Trophoblast cell (in vitro differentiated cells and primary cell): ENCODE data around the gene MACROH2A2.

Experiments used
- DNase-seq, 2 donors: peaks; one replicate each; pipeline ENCODE4 v3.0.0-alpha.2; 2016
- H2AFZ ChIP-seq: 2 replicates; pipeline ENCODE4 v1.6.1; 2013; ENCODE audit warnings: low read length, moderate library complexity, mild to moderate bottlenecking; ENCODE audit not compliant: insufficient read depth, poor library complexity
- H2AK5ac ChIP-seq: 2 replicates; pipeline ENCODE4 v1.6.1; 2013; ENCODE audit warnings: mild to moderate bottlenecking, low read length
- H2BK120ac ChIP-seq: 2 replicates; pipeline ENCODE4 v1.6.1; 2013; ENCODE audit warnings: low read length, mild to moderate bottlenecking, moderate library complexity; ENCODE audit not compliant: insufficient read depth, poor library complexity
- H2BK12ac ChIP-seq: 2 replicates; pipeline ENCODE4 v1.6.1; 2013; ENCODE audit warnings: mild to moderate bottlenecking, low read length, moderate library complexity
- H2BK5ac ChIP-seq: 2 replicates; pipeline ENCODE4 v1.6.1; 2013; ENCODE audit warnings: low read length, low read depth, moderate library complexity, mild to moderate bottlenecking; ENCODE audit not compliant: poor library complexity
- H3K14ac ChIP-seq: 2 replicates; pipeline ENCODE4 v1.6.1; 2013; ENCODE audit warnings: mild to moderate bottlenecking, low read length
- H3K18ac ChIP-seq: 2 replicates; pipeline ENCODE4 v1.6.1; 2013; ENCODE audit warnings: mild to moderate bottlenecking, low read length
- H3K23ac ChIP-seq: 2 replicates; pipeline ENCODE4 v1.6.1; 2013; ENCODE audit warnings: low read length
- H3K27ac ChIP-seq: 2 replicates; pipeline ENCODE4 v1.5.1; 2013; ENCODE audit warnings: low read depth, mild to moderate bottlenecking, inconsistent platforms, low read length, moderate library complexity
- H3K27me3 ChIP-seq: 2 replicates; pipeline ENCODE4 v1.6.1; 2013; ENCODE audit warnings: inconsistent platforms, mild to moderate bottlenecking, low read length, moderate library complexity; ENCODE audit not compliant: insufficient read depth
- H3K36me3 ChIP-seq, 2 experiments: 1 replicate in 1 of 2; 2 replicates in 1 of 2; pipeline ENCODE4 v1.6.1; 2013; ENCODE audit warnings: low read length in 2 of 2, mild to moderate bottlenecking in 2 of 2, moderate library complexity in 1 of 2; ENCODE audit not compliant: insufficient read depth in 2 of 2, control insufficient read depth in 1 of 2
- H3K4ac ChIP-seq: 2 replicates; pipeline ENCODE4 v1.6.1; 2013; ENCODE audit warnings: low read depth, mild to moderate bottlenecking, low read length, moderate library complexity
- H3K4me1 ChIP-seq, 2 experiments: 1 replicate in 1 of 2; 2 replicates in 1 of 2; pipeline ENCODE4 v1.6.1; 2013; ENCODE audit warnings: low read length in 2 of 2, mild to moderate bottlenecking in 2 of 2, moderate library complexity in 1 of 2; ENCODE audit not compliant: insufficient read depth in 2 of 2, control insufficient read depth in 1 of 2
- H3K4me2 ChIP-seq: 2 replicates; pipeline ENCODE4 v1.6.1; 2013; ENCODE audit warnings: inconsistent platforms, mild to moderate bottlenecking, low read length, moderate library complexity
- H3K4me3 ChIP-seq: 2 replicates; pipeline ENCODE4 v1.5.1; 2013; ENCODE audit warnings: mild to moderate bottlenecking, low read depth, low read length, inconsistent platforms
- H3K79me1 ChIP-seq: one replicate; pipeline ENCODE4 v1.6.1; 2013; ENCODE audit warnings: low read length
- H3K79me2 ChIP-seq: 2 replicates; pipeline ENCODE4 v1.6.1; 2013; ENCODE audit warnings: low read length, mild to moderate bottlenecking; ENCODE audit not compliant: control insufficient read depth, insufficient read depth, poor library complexity
- H3K9ac ChIP-seq: 2 replicates; pipeline ENCODE4 v1.6.1; 2013; ENCODE audit warnings: mild to moderate bottlenecking, low read length
- H3K9me3 ChIP-seq: 2 replicates; pipeline ENCODE4 v1.6.1; 2013; ENCODE audit warnings: low read depth, mild to moderate bottlenecking, control low read depth, inconsistent platforms, low read length; ENCODE audit not compliant: insufficient read depth
- H4K12ac ChIP-seq: 2 replicates; pipeline ENCODE4 v1.6.1; 2013; ENCODE audit warnings: low read depth, mild to moderate bottlenecking, low read length, moderate library complexity
- H4K8ac ChIP-seq: 2 replicates; pipeline ENCODE4 v1.6.1; 2013; ENCODE audit warnings: low read depth, mild to moderate bottlenecking, low read length, moderate library complexity
- H4K91ac ChIP-seq: one replicate; pipeline ENCODE4 v1.6.1; 2013; ENCODE audit warnings: low read depth, mild to moderate bottlenecking, low read length, moderate library complexity
- WGBS: extraction: QIAGEN DNeasy Blood & Tissue Kit; methylation state at CpG from one replicate; pipeline ENCODE4 v1.1.7; 2013; ENCODE audit warnings: missing lambda C conversion rate; ENCODE audit not compliant: insufficient read length, insufficient coverage; ENCODE audit errors: extremely low coverage; 5-methylcytosine and 5-hydroxymethylcytosine counted together

The MACROH2A2 gene

GRCh38 chr10:70130878-70131559 is 78.4 kb downstream of the MACROH2A2 start:
- no peak overlapping the region for H2BK12ac ChIP-seq
- no peak overlapping the region for H3K27ac ChIP-seq
- H3K4me2 ChIP-seq, result no peak overlapping the region
- H3K14ac ChIP-seq, result no peak overlapping the region
- no peak overlapping the region for H3K18ac ChIP-seq
- H3K79me2 ChIP-seq, result peaks cover 5% of the 10 kb centered on the region
- H3K23ac ChIP-seq, result no peak overlapping the region
- peaks cover 3 to 4% of the 10 kb centered on the region in 2 experiments for H3K4me1 ChIP-seq
- peaks cover 5% of the 10 kb centered on the region for H3K27me3 ChIP-seq
- H2BK5ac ChIP-seq, result no peak overlapping the region
- H4K12ac ChIP-seq, result no peak overlapping the region
- H2AFZ ChIP-seq, result no peak overlapping the region
- no peak overlapping the region for H2BK120ac ChIP-seq
- H2AK5ac ChIP-seq, result no peak overlapping the region
- no peaks in the 10 kb centered on the region for H3K36me3 ChIP-seq
- no peak overlapping the region for H4K91ac ChIP-seq
- H3K9ac ChIP-seq, result no peak overlapping the region
- no peaks in the 10 kb centered on the region for H3K9me3 ChIP-seq
- H3K4me3 ChIP-seq, result no peak overlapping the region
- DNase-seq, result peak; percentile 77 to 89
- H3K4ac ChIP-seq, result no peak overlapping the region
- H3K79me1 ChIP-seq, result peaks cover 3% of the 10 kb centered on the region
- H4K8ac ChIP-seq, result no peak overlapping the region
- WGBS, result no CpG with 5 or more reads among the region's 10 CpGs

DNA sequence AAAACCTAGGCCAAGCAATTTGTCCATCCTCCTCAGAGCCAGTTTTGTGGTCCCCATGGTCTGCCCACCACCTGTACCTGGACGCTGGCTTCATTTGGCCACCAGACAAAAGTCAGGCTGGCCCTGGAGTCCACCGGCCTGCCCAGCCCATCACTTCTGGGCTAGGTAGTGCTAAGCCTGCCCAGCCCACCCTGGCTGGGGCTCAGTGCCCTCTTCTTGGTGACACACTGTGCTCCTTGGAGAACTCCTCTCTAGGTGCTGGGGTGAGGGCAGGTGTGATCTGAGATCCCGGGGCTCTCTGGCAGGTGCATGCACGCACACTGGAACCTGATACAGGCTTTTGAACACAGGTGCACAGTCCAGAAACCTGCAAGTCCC is 78.9 kb downstream of the MACROH2A2 start:
- WGBS, result no CpG with 5 or more reads among the region's 4 CpGs
- no peak overlapping the region for H2BK5ac ChIP-seq

GRCh38 chr10:70132098-70133029 is 79.7 kb downstream of the MACROH2A2 start, which contains the start of gene AIFM2:
Gene AIFM2 (minus strand): TSS chr10:70132825. CDS start chr10:70124084, 8,741 bp downstream.
- H3K4me2 ChIP-seq, result peak within 1 kb of the TSS; percentile 76
- peak within 1 kb of the TSS; percentile 71 for H3K14ac ChIP-seq
- peak within 1 kb of the TSS; percentile 33 for H2BK5ac ChIP-seq
- H3K27me3 ChIP-seq, result peaks cover 5% of the 10 kb centered on the region
- H3K4ac ChIP-seq, result no peak within 1 kb of the TSS
- peak; percentile 52 to 64 for DNase-seq
- H3K79me1 ChIP-seq, result peaks cover 3% of the 10 kb centered on the region
- H4K91ac ChIP-seq, result peak within 1 kb of the TSS; percentile 43
- H3K27ac ChIP-seq, result no peak within 1 kb of the TSS
- peaks cover 3 to 4% of the 10 kb centered on the region in 2 experiments for H3K4me1 ChIP-seq
- H2AFZ ChIP-seq, result peak within 1 kb of the TSS; percentile 55
- no CpG with 5 or more reads among the region's 80 CpGs for WGBS
- H2BK12ac ChIP-seq, result peak within 1 kb of the TSS; percentile 17
- peak within 1 kb of the TSS; percentile 66 for H3K4me3 ChIP-seq
- peak within 1 kb of the TSS; percentile 48 for H2BK120ac ChIP-seq
- H3K23ac ChIP-seq, result no peak within 1 kb of the TSS
- peak within 1 kb of the TSS; percentile 58 for H4K8ac ChIP-seq
- peaks cover 5% of the 10 kb centered on the region for H3K79me2 ChIP-seq
- H3K36me3 ChIP-seq, result no peaks in the 10 kb centered on the region
- H2AK5ac ChIP-seq, result no peak within 1 kb of the TSS
- H3K9me3 ChIP-seq, result no peaks in the 10 kb centered on the region
- H3K9ac ChIP-seq, result no peak within 1 kb of the TSS
- H3K18ac ChIP-seq, result peak within 1 kb of the TSS; percentile 51
- H4K12ac ChIP-seq, result peak within 1 kb of the TSS; percentile 37

More for the DNA sequence above, 78.9 kb downstream of the MACROH2A2 start:
- no peak overlapping the region for H4K91ac ChIP-seq
- H3K9me3 ChIP-seq, result no peaks in the 10 kb centered on the region
- no peak overlapping the region for H2BK120ac ChIP-seq
- H3K4ac ChIP-seq, result no peak overlapping the region
- peaks cover 3% of the 10 kb centered on the region for H3K79me1 ChIP-seq
- no peak overlapping the region for H3K4me3 ChIP-seq
- no peak overlapping the region for H3K4me2 ChIP-seq
- H3K4me1 ChIP-seq, result peaks cover 3 to 4% of the 10 kb centered on the region in 2 experiments
- H3K23ac ChIP-seq, result no peak overlapping the region
- H3K27ac ChIP-seq, result no peak overlapping the region
- H4K12ac ChIP-seq, result no peak overlapping the region
- no peak for DNase-seq
- no peak overlapping the region for H3K9ac ChIP-seq
- H2BK12ac ChIP-seq, result no peak overlapping the region
- no peaks in the 10 kb centered on the region for H3K36me3 ChIP-seq
- peaks cover 5% of the 10 kb centered on the region for H3K27me3 ChIP-seq
- H4K8ac ChIP-seq, result no peak overlapping the region
- no peak overlapping the region for H3K14ac ChIP-seq
- H3K18ac ChIP-seq, result no peak overlapping the region
- no peak overlapping the region for H2AK5ac ChIP-seq
- H2AFZ ChIP-seq, result no peak overlapping the region
- H3K79me2 ChIP-seq, result peaks cover 5% of the 10 kb centered on the region

DNA sequence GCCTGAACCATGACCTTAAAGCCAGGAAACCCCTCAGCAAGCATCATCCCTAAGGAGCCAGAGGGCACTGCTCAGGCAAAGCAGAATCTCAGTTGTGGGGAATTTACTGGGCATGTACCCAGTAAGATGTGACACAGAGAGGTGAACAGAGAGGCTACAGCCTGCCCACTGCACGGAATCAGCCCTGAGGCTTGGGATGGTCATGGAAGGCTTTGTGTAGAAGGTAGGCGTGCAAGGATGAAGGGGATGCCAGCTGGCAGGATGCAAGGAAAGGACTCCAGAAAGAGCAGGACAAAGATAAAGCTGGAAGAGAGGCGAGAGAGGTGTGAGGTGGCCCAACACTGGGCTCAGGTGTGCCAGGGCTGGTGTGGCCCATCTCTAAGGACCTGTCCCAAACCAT is 82.4 kb downstream of the MACROH2A2 start:
- Histone ChIP-seq H3K9ac (no peak overlapping the region), H3K79me1 (peaks cover 3% of the 10 kb centered on the region), H3K4me2 (no peak overlapping the region), H3K79me2 (peaks cover 5% of the 10 kb centered on the region), H4K8ac (no peak overlapping the region), H2AFZ (no peak overlapping the region), H3K36me3 (no peaks in the 10 kb centered on the region), H3K9me3 (no peaks in the 10 kb centered on the region), H2BK120ac (no peak overlapping the region), H3K18ac (no peak overlapping the region), H2BK12ac (no peak overlapping the region), H3K27me3 (peaks cover 5% of the 10 kb centered on the region), H4K91ac (no peak overlapping the region), H3K27ac (no peak overlapping the region), H3K4ac (no peak overlapping the region), H4K12ac (no peak overlapping the region), H3K23ac (no peak overlapping the region), H3K14ac (no peak overlapping the region), H3K4me1 (peaks cover 3 to 4% of the 10 kb centered on the region in 2 experiments), H3K4me3 (no peak overlapping the region), H2AK5ac (no peak overlapping the region), H2BK5ac (no peak overlapping the region)
- DNase-seq, result no peak
- no CpG with 5 or more reads among the region's 3 CpGs for WGBS
